HepG2 (cell line): ENCODE measurements around the gene TRERF1. TPM values are rescaled to one million over a fixed set of nuclear protein-coding genes. Genes with fewer than 3 reads are reported as not detected.

ENCODE experiments used
- ATAC-seq: fragments of 200-7000 bp; cut with Tn5 transposase; 3 replicates; pipeline ENCODE4 v1.9.1; 2020; ENCODE audit warnings: mild to moderate bottlenecking, moderate library complexity
- BruUV-seq: library from RNA; stranded (reverse); fragments of 400-500 nt; replicated peaks from 2 replicates; lab custom pipeline; 2021; lab: Mats Ljungman, UMichigan
- CTCF ChIA-PET: fragments of 300-600 bp; formaldehyde crosslinking; extraction: SDS; loops from one replicate; lab custom pipeline; 2021; ENCODE audit warnings: low total read pairs, inconsistent platforms, low intra/inter-chr PET ratio; lab: Yijun Ruan, JAX
- POLR2A ChIA-PET: fragments of 350-600 bp; sonication (Branson Sonifier 250); formaldehyde crosslinking; loops from one replicate; lab custom pipeline; 2020; ENCODE audit warnings: antibody characterized with exemption, inconsistent platforms; lab: Yijun Ruan, JAX
- DNase-seq: peaks from one replicate; pipeline ENCODE4 v3.0.0-alpha.2; 2015; ENCODE audit warnings: low spot score
- FAIRE-seq: peaks from 3 replicates; lab custom pipeline; 2011; peaks lifted over from hg19 to GRCh38; lab: Jason Lieb, UNC
- H2AFZ ChIP-seq: one replicate; pipeline ENCODE4 v1.6.1; 2011; ENCODE audit warnings: low read length, inconsistent platforms
- H3K27ac ChIP-seq: fragments of 300-600 bp; 3 replicates; pipeline ENCODE4 v1.8.0; 2011; ENCODE audit warnings: mixed run types, mild to moderate bottlenecking, mixed read lengths, low read length, inconsistent platforms; ENCODE audit not compliant: insufficient read depth; ENCODE audit errors: extremely low read length
- H3K27me3 ChIP-seq, 2 experiments: fragments of 200-600 bp in 1 of 2; 2 replicates in 1 of 2; 3 replicates in 1 of 2; pipeline versions ENCODE4 v1.6.0 to v1.8.0; 2011; ENCODE audit warnings: low read length in 2 of 2, mild to moderate bottlenecking in 2 of 2, moderate library complexity in 2 of 2, inconsistent platforms in 1 of 2; ENCODE audit not compliant: insufficient read depth in 2 of 2, control insufficient read depth in 1 of 2
- H3K36me3 ChIP-seq, 2 experiments: fragments of 200-600 bp in 1 of 2; replicated peaks in 1 of 2; 2 replicates in 1 of 2; 3 replicates in 1 of 2; pipeline versions ENCODE4 v1.5.1 to v1.8.0; 2011; ENCODE audit warnings: low read length in 2 of 2, inconsistent platforms in 1 of 2; ENCODE audit not compliant: insufficient read depth in 2 of 2, control insufficient read depth in 1 of 2
- H3K4me1 ChIP-seq: 2 replicates; pipeline ENCODE4 v1.5.1; 2012; ENCODE audit warnings: low read length, inconsistent platforms; ENCODE audit not compliant: insufficient read depth
- H3K4me2 ChIP-seq: 2 replicates; pipeline ENCODE4 v1.6.0; 2011; ENCODE audit warnings: low read depth, low read length, inconsistent platforms
- H3K4me3 ChIP-seq, 3 experiments: fragments of 200-600 bp in 1 of 3; sonication (generic), shearing (Covaris generic) in 1 of 3; replicated peaks in 1 of 3; 2 replicates each; pipeline ENCODE4 v1.5.1; 2011 to 2016; ENCODE audit warnings: low read length in 3 of 3, inconsistent platforms in 2 of 3, low read depth in 2 of 3, mild to moderate bottlenecking in 2 of 3, control low read depth in 1 of 3, mixed read lengths in 1 of 3; ENCODE audit not compliant: insufficient read depth in 1 of 3
- H3K79me2 ChIP-seq: one replicate; pipeline ENCODE4 v1.6.1; 2011; ENCODE audit warnings: low read length, inconsistent platforms; ENCODE audit not compliant: insufficient read depth
- H3K9ac ChIP-seq: 2 replicates; pipeline ENCODE4 v1.6.0; 2011; ENCODE audit warnings: mild to moderate bottlenecking, low read depth, low read length, inconsistent platforms; ENCODE audit not compliant: insufficient read depth
- H3K9me3 ChIP-seq: 2 replicates; pipeline ENCODE4 v1.5.1; 2012; ENCODE audit warnings: mild to moderate bottlenecking, low read length
- H4K20me1 ChIP-seq: 2 replicates; pipeline ENCODE4 v1.6.0; 2011; ENCODE audit warnings: inconsistent platforms, mild to moderate bottlenecking, low read length, moderate library complexity; ENCODE audit not compliant: insufficient read depth
- AHDC1 ChIP-seq: sonication (generic); formaldehyde crosslinking; IDR thresholded peaks from 2 replicates; pipeline ENCODE4 v1.5.1; 2020; ENCODE audit warnings: mild to moderate bottlenecking, missing genetic modification reagents, borderline replicate concordance
- SMARCE1 ChIP-seq: fragments of 450-650 bp; IDR thresholded peaks from 2 replicates; pipeline ENCODE4 v1.6.1; 2017; ENCODE audit warnings: borderline replicate concordance
- TP53 ChIP-seq: sonication (generic); formaldehyde crosslinking; conservative IDR thresholded peaks from 2 replicates; pipeline ENCODE4 v1.4.0; 2020; ENCODE audit warnings: missing genetic modification reagents
- UBTF ChIP-seq: sonication (generic); formaldehyde crosslinking; IDR thresholded peaks from 2 replicates; pipeline ENCODE4 v1.4.0; 2020; ENCODE audit warnings: mild to moderate bottlenecking, missing genetic modification reagents
- ZKSCAN8 ChIP-seq: IDR thresholded peaks from 2 replicates; pipeline ENCODE4 v1.6.1; 2016; ENCODE audit warnings: borderline replicate concordance, missing genetic modification reagents, missing compliant biosample characterization
- WGBS: methylation state at CpG from one replicate; pipeline ENCODE4 v1.1.6; 2017; ENCODE audit warnings: low lambda C conversion rate; 5-methylcytosine and 5-hydroxymethylcytosine counted together
- in situ Hi-C: cut with HindIII; loops from 2 replicates; pipeline ENCODE4 v1.10.0; 2017; ENCODE audit warnings: low pct_unique_long_range_greater_than_20kb; ENCODE audit not compliant: extremely low pct_ligation_motif_present
- intact Hi-C: fragments of 100-400 bp; cut with micrococcal nuclease; formaldehyde crosslinking; loops from one replicate; pipeline ENCODE4 v1.10.0; 2022; ENCODE audit not compliant: unreplicated experiment
- polyA plus RNA-seq, 8 experiments: library from polyadenylated mRNA; depleted of rRNA in 3 of 8; stranded (reverse) in 7 of 8; unstranded in 1 of 8; fragments of >200 nt; fragmentation: Illumina TruSeq in 4 of 8; extraction: Trizol in 4 of 8; gene quantifications; 2 replicates each; pipeline versions ENCODE4 v1.2.1 to v1.2.3, GENCODE V29; 2011 to 2016; ENCODE audit warnings: low read depth in 4 of 8, missing spikeins in 1 of 8, mixed read lengths in 1 of 8; ENCODE audit not compliant: insufficient read depth in 1 of 8
- total RNA-seq, 5 experiments: library from RNA; depleted of rRNA; stranded (reverse); fragments of >200 nt; fragmentation: Illumina TruSeq; extraction: Trizol; gene quantifications; 2 replicates each; pipeline ENCODE4 v1.2.3, GENCODE V29; 2016; ENCODE audit warnings: low read depth in 1 of 5
- TF ChIP-seq, protein P1 (sequence below): sonication (generic); formaldehyde crosslinking; IDR thresholded peaks from 2 replicates; pipeline ENCODE4 v1.8.1; 2023; ENCODE audit warnings: mild to moderate bottlenecking, missing genetic modification reagents

The TRERF1 gene
- total and polyA plus RNA-seq, 2 of the 13 experiments (the other 11 are each of a cell fraction or from before 2014, with no cell fraction given): 0.02 TPM; not detected in 1

DNA sequence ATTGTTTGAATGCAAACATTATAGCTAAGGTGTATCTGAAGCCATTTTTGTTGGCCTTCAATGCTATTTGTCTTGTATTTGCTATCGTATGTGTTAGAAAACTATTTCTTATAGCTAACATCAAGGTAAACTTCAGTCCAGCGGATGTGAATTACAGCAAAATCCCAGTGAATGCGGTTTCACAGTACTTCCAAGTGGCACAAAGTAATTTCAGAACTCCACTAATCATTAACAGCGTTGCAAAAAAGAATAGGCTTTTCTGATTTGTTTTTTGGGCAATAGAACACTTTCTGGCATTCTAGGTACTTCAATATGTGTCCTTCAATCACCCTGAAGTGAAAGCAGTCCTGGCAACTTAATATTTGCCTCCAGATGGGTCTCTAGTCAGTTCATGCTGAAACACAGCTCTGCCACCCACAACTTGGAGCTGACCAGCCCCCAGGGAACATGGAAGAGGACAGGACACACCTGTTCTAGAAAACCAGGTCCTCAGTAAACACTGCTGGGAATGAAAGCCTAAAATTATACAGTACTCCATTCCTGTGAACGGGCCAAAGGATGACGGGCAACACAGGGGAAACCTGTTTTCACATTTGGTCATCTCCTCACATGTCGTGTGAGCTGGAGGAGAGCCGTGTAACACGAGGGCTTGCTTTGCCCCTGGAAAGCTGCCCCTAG lies 224.4 kb downstream of the TRERF1 start:
- CTCF ChIA-PET: interaction anchor here (1.4 kb wide), 1 partner anchor 12 kb away, joined by 4 read pairs; no protein-coding TSS in a partner anchor
- no TSS peak for BruUV-seq
- Histone ChIP-seq H3K4me2 (peak overlapping the region; percentile 89), H3K27ac (peak overlapping the region; percentile 5), H3K27me3 (no peaks in the 10 kb centered on the region), H2AFZ (peak overlapping the region; percentile 73), H3K4me1 (peaks cover 52% of the 10 kb centered on the region), H4K20me1 (no peaks in the 10 kb centered on the region), H3K79me2 (no peaks in the 10 kb centered on the region), H3K36me3 (no peaks in the 10 kb centered on the region), H3K9me3 (no peaks in the 10 kb centered on the region), H3K4me3 (peak overlapping the region in 2 of 3 experiments; percentile 25 to 60; a peak in 4 of 6 replicates), H3K9ac (peak overlapping the region; percentile 45; the same call in 1 of the 2 replicates)
- in situ Hi-C loops: loop anchor here (5.0 kb wide), 1 partner anchor 60 kb away; no protein-coding TSS in a partner anchor
- peak; percentile 23 for ATAC-seq
- no peak for FAIRE-seq
- intact Hi-C loops: no loop called here
- WGBS: 20% methylated on average over 9 of the region's 9 CpGs
- DNase-seq: no peak
- POLR2A ChIA-PET: interaction anchor here (1.2 to 2.5 kb wide), 3 partner anchors 10 to 33 kb away, joined by 4 to 9 read pairs (median 5); no protein-coding TSS in a partner anchor
- TF ChIP-seq SMARCE1: no peak
- 0 out of 2 replicates have a peak, but pooled peaks have one; percentile 0 for TF ChIP-seq UBTF (CRISPR knock-in tag)
- TF ChIP-seq AHDC1 (CRISPR knock-in tag): peak; percentile 29; the same call in 1 of the 2 replicates
- TF ChIP-seq, protein P1, sequence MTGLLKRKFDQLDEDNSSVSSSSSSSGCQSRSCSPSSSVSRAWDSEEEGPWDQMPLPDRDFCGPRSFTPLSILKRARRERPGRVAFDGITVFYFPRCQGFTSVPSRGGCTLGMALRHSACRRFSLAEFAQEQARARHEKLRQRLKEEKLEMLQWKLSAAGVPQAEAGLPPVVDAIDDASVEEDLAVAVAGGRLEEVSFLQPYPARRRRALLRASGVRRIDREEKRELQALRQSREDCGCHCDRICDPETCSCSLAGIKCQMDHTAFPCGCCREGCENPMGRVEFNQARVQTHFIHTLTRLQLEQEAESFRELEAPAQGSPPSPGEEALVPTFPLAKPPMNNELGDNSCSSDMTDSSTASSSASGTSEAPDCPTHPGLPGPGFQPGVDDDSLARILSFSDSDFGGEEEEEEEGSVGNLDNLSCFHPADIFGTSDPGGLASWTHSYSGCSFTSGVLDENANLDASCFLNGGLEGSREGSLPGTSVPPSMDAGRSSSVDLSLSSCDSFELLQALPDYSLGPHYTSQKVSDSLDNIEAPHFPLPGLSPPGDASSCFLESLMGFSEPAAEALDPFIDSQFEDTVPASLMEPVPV (CRISPR knock-in tag): 0 out of 2 replicates have a peak, but pooled peaks have one; percentile 36
- TF ChIP-seq TP53 (CRISPR knock-in tag): no peak
- 0 out of 2 replicates have a peak, but pooled peaks have one; percentile 5 for TF ChIP-seq ZKSCAN8 (CRISPR knock-in tag)
